Central memory CD8-positive, alpha-beta T cell (primary cell): ENCODE data around the gene SIL1.
"Not testable (repeated sequence)": the region's sequence is repeated elsewhere in the genome, so short reads cannot be mapped to it uniquely, and the experiment has no call there.

Experiments
- ATAC-seq: fragments of 150-1000 bp; cut with Tn5 transposase; replicated peaks from 2 replicates; pipeline ENCODE4 v1.10.0; 2022; ENCODE audit warnings: mild to moderate bottlenecking, moderate FRiP score, moderate number of reproducible peaks; ENCODE audit not compliant: poor library complexity, severe bottlenecking; ENCODE audit errors: extremely low read depth
- DNase-seq, 2 donors: peaks; one replicate each; pipeline ENCODE4 v3.0.0; 2021; ENCODE audit warnings: low spot score in 2 of 2
- H3K27ac Mint-ChIP-seq: one replicate; pipeline ENCODE4 v1.8.0; 2022; ENCODE audit warnings: low read depth, mild to moderate bottlenecking, moderate library complexity, mixed read lengths
- H3K27me3 Mint-ChIP-seq: one replicate; pipeline ENCODE4 v1.8.0; 2022; ENCODE audit warnings: mixed read lengths
- H3K36me3 Mint-ChIP-seq: one replicate; pipeline ENCODE4 v1.8.0; 2022; ENCODE audit warnings: mild to moderate bottlenecking, moderate library complexity, mixed read lengths; ENCODE audit not compliant: insufficient read depth
- H3K4me1 Mint-ChIP-seq: one replicate; pipeline ENCODE4 v1.8.0; 2022; ENCODE audit warnings: mixed read lengths
- H3K4me3 Mint-ChIP-seq: one replicate; pipeline ENCODE4 v1.8.0; 2022; ENCODE audit warnings: mild to moderate bottlenecking, moderate library complexity, mixed read lengths
- H3K9me3 Mint-ChIP-seq: one replicate; pipeline ENCODE4 v1.8.0; 2022; ENCODE audit warnings: mixed read lengths

The SIL1 gene

GRCh38 chr5:139078345-139078744, 119.8 kb downstream of the SIL1 start:
- Mint-ChIP-seq H3K27ac (no peak overlapping the region), H3K4me1 (peaks cover 6% of the 10 kb centered on the region), H3K27me3 (no peaks in the 10 kb centered on the region), H3K36me3 (peaks cover 2% of the 10 kb centered on the region), H3K9me3 (no peaks in the 10 kb centered on the region), H3K4me3 (no peak overlapping the region)
- DNase-seq: no peak
- no peak for ATAC-seq

DNA sequence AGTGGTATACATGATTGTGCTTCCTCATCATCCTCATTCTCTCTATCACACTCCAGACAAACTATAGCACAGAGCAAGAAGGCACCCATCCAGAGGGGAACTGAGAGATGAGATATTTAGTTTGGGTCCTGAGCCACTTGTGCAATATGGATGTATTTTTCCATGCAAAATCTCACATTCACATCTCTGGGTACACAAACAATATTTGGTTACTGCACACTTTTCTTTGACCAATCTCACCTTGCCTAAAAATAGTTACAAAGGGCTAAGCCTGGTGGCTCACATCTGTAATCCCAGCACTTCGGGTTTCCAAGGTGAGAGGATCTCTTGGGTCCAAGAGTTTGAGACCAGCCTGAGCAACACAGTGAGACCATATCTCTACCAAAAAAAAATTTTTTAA, 120.3 kb downstream of the SIL1 start:
- peaks cover 2% of the 10 kb centered on the region for H3K36me3 Mint-ChIP-seq
- no peak overlapping the region for H3K27ac Mint-ChIP-seq
- H3K4me1 Mint-ChIP-seq: peaks cover 6% of the 10 kb centered on the region
- H3K9me3 Mint-ChIP-seq: no peaks in the 10 kb centered on the region
- H3K4me3 Mint-ChIP-seq: no peak overlapping the region
- DNase-seq (no peak), ATAC-seq (no peak)
- H3K27me3 Mint-ChIP-seq: no peaks in the 10 kb centered on the region

GRCh38 chr5:139076111-139076510, 122.1 kb downstream of the SIL1 start:
- Mint-ChIP-seq H3K36me3 (no peaks in the 10 kb centered on the region), H3K9me3 (no peaks in the 10 kb centered on the region), H3K27ac (no peak overlapping the region), H3K4me3 (no peak overlapping the region), H3K4me1 (peaks cover 6% of the 10 kb centered on the region), H3K27me3 (no peaks in the 10 kb centered on the region)
- ATAC-seq (no peak), DNase-seq (no peak)

- Mint-ChIP-seq H3K4me1 (peaks cover 6% of the 10 kb centered on the region), H3K4me3 (no peak overlapping the region), H3K36me3 (no peaks in the 10 kb centered on the region), H3K9me3 (no peaks in the 10 kb centered on the region), H3K27me3 (no peaks in the 10 kb centered on the region), H3K27ac (no peak overlapping the region)
- ATAC-seq: no peak
- DNase-seq: no peak
Observed at GRCh38 chr5:139075066-139076050, 122.8 kb downstream of the SIL1 start.

GRCh38 chr5:139073956-139074355, 124.2 kb downstream of the SIL1 start:
- not testable (repeated sequence) for H3K4me1 Mint-ChIP-seq, H3K27ac Mint-ChIP-seq, H3K9me3 Mint-ChIP-seq, DNase-seq, H3K36me3 Mint-ChIP-seq, ATAC-seq, H3K27me3 Mint-ChIP-seq, H3K4me3 Mint-ChIP-seq

DNA sequence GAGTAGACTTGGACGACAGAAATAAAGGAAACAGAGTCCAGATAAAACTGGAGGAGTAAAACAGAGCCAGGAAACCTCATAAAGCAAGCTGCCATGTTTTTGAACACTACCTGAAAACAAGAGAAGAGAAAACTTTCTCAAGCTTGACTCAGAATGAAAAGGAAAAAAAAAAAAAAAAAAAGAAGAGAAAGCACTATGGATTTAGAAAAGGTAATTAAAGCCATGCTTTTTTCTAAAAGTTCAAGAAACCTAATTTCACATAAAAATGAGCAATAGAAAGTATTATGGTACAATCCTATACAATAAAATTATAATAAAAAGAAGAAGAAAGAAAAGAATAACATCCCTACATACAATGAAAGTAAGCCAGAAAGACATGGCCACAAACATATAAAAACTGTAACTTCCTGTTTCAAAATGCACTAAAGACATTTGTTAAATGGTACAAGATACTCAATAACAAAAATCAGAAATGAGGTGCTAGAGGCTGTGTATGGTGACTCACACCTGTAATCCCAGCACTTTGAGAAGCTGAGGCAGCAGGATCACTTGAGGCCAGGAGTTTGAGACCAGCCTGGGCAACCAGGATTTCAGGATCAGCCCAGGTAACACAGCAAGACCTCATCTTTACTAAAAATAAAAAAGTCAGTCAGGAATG, 129.5 kb downstream of the SIL1 start:
- no peak overlapping the region for H3K4me3 Mint-ChIP-seq
- ATAC-seq (no peak), DNase-seq (no peak)
- no peak overlapping the region for H3K27ac Mint-ChIP-seq
- no peaks in the 10 kb centered on the region for H3K36me3 Mint-ChIP-seq
- H3K4me1 Mint-ChIP-seq: peaks cover 9% of the 10 kb centered on the region
- no peaks in the 10 kb centered on the region for H3K27me3 Mint-ChIP-seq
- no peaks in the 10 kb centered on the region for H3K9me3 Mint-ChIP-seq

DNA sequence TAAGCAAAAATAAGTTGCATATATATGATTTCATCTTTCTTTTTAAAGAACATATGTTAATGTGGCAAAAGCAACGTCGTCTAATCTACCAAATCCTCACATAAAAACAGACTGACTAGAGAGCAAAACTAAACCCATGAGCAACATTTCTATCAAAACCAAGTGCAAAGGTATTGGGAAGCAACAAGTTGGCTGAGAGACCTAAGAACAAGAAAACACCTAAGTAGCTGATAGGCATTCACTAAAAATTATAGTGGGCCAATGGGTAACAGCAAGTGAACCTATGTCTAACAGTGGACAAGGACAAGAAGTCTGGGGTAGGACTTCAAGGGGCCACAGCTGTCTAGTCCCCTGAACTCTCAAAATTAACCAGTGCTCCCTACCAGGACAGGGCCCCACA, 130.1 kb downstream of the SIL1 start:
- ATAC-seq: no peak
- Mint-ChIP-seq H3K27me3 (no peaks in the 10 kb centered on the region), H3K9me3 (no peaks in the 10 kb centered on the region), H3K36me3 (no peaks in the 10 kb centered on the region), H3K4me1 (peaks cover 9% of the 10 kb centered on the region), H3K4me3 (no peak overlapping the region), H3K27ac (no peak overlapping the region)
- no peak for DNase-seq

DNA sequence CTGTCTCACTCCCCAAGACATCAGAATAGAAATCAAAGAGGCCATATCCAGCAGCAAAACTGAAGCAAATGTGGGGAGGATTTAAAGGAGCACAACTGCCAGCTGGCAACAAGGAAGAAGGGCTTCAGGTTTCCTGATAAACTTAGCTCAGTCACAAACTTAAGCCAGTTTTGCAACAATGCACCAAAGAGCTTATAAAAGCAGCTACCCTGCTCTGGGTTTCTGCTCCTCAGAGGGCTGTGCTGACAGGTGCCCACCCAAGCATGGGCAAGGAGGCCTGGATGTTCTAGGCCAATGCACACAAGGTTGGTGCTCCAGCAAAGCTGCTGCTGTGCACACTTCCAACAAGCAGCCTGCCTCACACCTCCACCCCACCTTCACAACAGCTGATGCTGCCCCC, 132.9 kb downstream of the SIL1 start:
- Mint-ChIP-seq H3K9me3 (no peaks in the 10 kb centered on the region), H3K27me3 (no peaks in the 10 kb centered on the region), H3K4me3 (no peak overlapping the region), H3K4me1 (peaks cover 9% of the 10 kb centered on the region), H3K36me3 (no peaks in the 10 kb centered on the region), H3K27ac (no peak overlapping the region)
- ATAC-seq (no peak), DNase-seq (no peak)

GRCh38 chr5:139064613-139065012, 133.6 kb downstream of the SIL1 start:
- H3K4me1 Mint-ChIP-seq: peaks cover 9% of the 10 kb centered on the region
- no peak overlapping the region for H3K4me3 Mint-ChIP-seq
- H3K27me3 Mint-ChIP-seq: no peaks in the 10 kb centered on the region
- no peak overlapping the region for H3K27ac Mint-ChIP-seq
- H3K9me3 Mint-ChIP-seq: no peaks in the 10 kb centered on the region
- ATAC-seq (no peak), DNase-seq (no peak)
- no peaks in the 10 kb centered on the region for H3K36me3 Mint-ChIP-seq

DNA sequence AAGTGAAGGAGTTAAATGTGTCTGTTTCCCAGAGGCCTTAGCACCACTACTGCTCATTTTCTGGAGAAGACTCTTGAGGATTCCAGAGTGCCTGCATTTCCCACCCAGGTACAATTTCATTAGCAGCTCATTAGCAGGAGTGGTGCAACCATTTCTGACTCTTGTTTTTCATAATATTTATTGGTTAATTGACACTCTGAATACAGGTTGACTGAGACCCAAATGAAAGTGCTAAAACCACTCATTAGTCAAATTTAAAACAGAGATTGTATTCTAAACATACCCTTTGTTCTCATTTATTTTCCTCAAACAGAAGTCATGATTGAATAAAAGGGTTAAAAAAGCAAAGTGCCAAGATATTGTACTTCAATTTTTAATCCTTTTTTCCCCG, 134.5 kb downstream of the SIL1 start:
- no peak for ATAC-seq
- no peak overlapping the region for H3K27ac Mint-ChIP-seq
- H3K9me3 Mint-ChIP-seq: no peaks in the 10 kb centered on the region
- peaks cover 9% of the 10 kb centered on the region for H3K4me1 Mint-ChIP-seq
- H3K4me3 Mint-ChIP-seq: no peak overlapping the region
- no peaks in the 10 kb centered on the region for H3K36me3 Mint-ChIP-seq
- no peaks in the 10 kb centered on the region for H3K27me3 Mint-ChIP-seq
- DNase-seq: no peak

DNA sequence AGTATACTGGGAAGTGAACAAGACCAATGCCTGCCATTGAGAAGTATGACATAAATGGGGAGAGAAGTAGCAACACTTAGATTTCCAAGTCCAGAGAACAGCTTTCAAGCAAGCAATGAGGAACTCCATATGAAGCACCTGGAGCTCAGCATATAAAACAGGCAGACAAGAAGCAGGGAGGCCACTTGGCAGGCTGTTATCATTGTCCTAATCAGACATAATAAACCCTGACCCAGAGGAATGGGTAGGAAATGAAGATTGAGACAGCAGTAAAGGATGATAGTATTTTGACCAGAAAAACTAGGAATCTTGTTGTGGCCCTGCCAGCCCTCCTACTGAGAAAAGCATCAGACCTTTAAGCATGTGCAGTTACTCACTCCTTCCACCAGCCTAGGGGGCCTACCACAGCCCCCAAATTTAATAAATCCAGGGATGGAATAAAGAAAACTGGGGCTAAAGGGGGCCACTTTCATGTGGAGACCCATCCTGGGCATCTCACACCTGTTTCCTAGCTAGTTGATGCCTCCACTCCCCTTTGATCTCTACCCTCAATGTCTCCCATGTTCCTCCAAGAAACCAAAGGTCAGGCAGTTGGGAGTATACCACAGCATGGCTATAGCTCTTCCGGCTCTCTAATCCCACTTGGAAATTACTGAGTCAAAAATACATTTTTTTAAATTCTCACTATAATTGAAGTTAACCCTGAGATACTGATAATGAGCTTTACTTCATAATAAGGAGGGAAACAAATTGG, 135.1 kb downstream of the SIL1 start:
- H3K36me3 Mint-ChIP-seq: no peaks in the 10 kb centered on the region

GRCh38 chr5:139061856-139062255, 136.3 kb downstream of the SIL1 start:
- H3K27me3 Mint-ChIP-seq: no peaks in the 10 kb centered on the region
- no peaks in the 10 kb centered on the region for H3K9me3 Mint-ChIP-seq
- no peaks in the 10 kb centered on the region for H3K36me3 Mint-ChIP-seq
- ATAC-seq: no peak
- DNase-seq: no peak
- no peak overlapping the region for H3K4me3 Mint-ChIP-seq
- H3K27ac Mint-ChIP-seq: no peak overlapping the region
- no peaks in the 10 kb centered on the region for H3K4me1 Mint-ChIP-seq

More for the DNA sequence above, 135.1 kb downstream of the SIL1 start:
- ATAC-seq: no peak
- H3K4me3 Mint-ChIP-seq: no peak overlapping the region
- DNase-seq: no peak
- H3K9me3 Mint-ChIP-seq: no peaks in the 10 kb centered on the region
- H3K4me1 Mint-ChIP-seq: peaks cover 5% of the 10 kb centered on the region
- H3K27ac Mint-ChIP-seq: no peak overlapping the region
- no peaks in the 10 kb centered on the region for H3K27me3 Mint-ChIP-seq
